GM23338 (cell line): ENCODE results near the gene TMEM11. TPM values are rescaled to one million over a fixed set of nuclear protein-coding genes. Genes with fewer than 3 reads are reported as not detected.

Experiments
- ATAC-seq: fragments of 200-7000 bp; cut with Tn5 transposase; 3 replicates; pipeline ENCODE4 v1.9.1; 2020
- DNase-seq: peaks from one replicate; pipeline ENCODE4 v3.0.0-alpha.2; 2015; ENCODE audit warnings: low spot score
- H2AFZ ChIP-seq: fragments of 200-600 bp; sonication (generic); 2 replicates; pipeline ENCODE4 v1.8.0; 2016; ENCODE audit warnings: antibody characterized with exemption, mild to moderate bottlenecking, moderate library complexity
- H3F3A ChIP-seq: fragments of 200-600 bp; sonication (generic); replicated peaks from 2 replicates; pipeline ENCODE4 v1.8.0; 2017; ENCODE audit warnings: antibody characterized with exemption, mixed run types, low read depth
- H3K27ac ChIP-seq: fragments of 200-600 bp; sonication (generic); 2 replicates; pipeline ENCODE4 v1.6.1; 2016; ENCODE audit warnings: low read depth
- H3K27me3 ChIP-seq: fragments of 200-600 bp; sonication (generic); 2 replicates; pipeline ENCODE4 v1.8.0; 2016; ENCODE audit warnings: mild to moderate bottlenecking, mixed run types, moderate library complexity; ENCODE audit not compliant: insufficient read depth
- H3K36me3 ChIP-seq: fragments of 200-600 bp; sonication (generic); 2 replicates; pipeline ENCODE4 v1.8.0; 2016; ENCODE audit warnings: mild to moderate bottlenecking; ENCODE audit not compliant: insufficient read depth
- H3K4me1 ChIP-seq: fragments of 200-600 bp; sonication (generic); 2 replicates; pipeline ENCODE4 v1.8.0; 2016; ENCODE audit warnings: mild to moderate bottlenecking, moderate library complexity; ENCODE audit not compliant: insufficient read depth
- H3K4me2 ChIP-seq: fragments of 200-600 bp; sonication (generic); 2 replicates; pipeline ENCODE4 v1.7.1; 2017; ENCODE audit warnings: mixed run types
- H3K4me3 ChIP-seq: fragments of 200-600 bp; sonication (generic); 2 replicates; pipeline ENCODE4 v1.6.1; 2016; ENCODE audit warnings: mixed run types
- H3K79me2 ChIP-seq: fragments of 200-600 bp; sonication (generic); replicated peaks from 2 replicates; pipeline ENCODE4 v1.8.0; 2017; ENCODE audit warnings: mild to moderate bottlenecking; ENCODE audit not compliant: insufficient read depth
- H3K9me2 ChIP-seq: fragments of 200-600 bp; sonication (generic); 2 replicates; pipeline ENCODE4 v1.8.0; 2017; ENCODE audit not compliant: insufficient read depth
- H4K20me1 ChIP-seq: fragments of 200-600 bp; sonication (generic); replicated peaks from 2 replicates; pipeline ENCODE4 v1.8.0; 2017; ENCODE audit warnings: mild to moderate bottlenecking; ENCODE audit not compliant: insufficient read depth
- H3K27ac Mint-ChIP-seq: 2 replicates; pipeline ENCODE4 v1.8.0; 2020; ENCODE audit warnings: inconsistent platforms, mild to moderate bottlenecking, moderate library complexity, mixed read lengths
- H3K27me3 Mint-ChIP-seq: 3 replicates; pipeline ENCODE4 v1.8.0; 2022; ENCODE audit warnings: low read depth, mild to moderate bottlenecking, moderate library complexity, mixed read lengths, inconsistent platforms; ENCODE audit not compliant: insufficient read depth, poor library complexity
- H3K36me3 Mint-ChIP-seq: 3 replicates; pipeline ENCODE4 v1.8.0; 2021; ENCODE audit warnings: low read depth, mild to moderate bottlenecking, inconsistent platforms, moderate library complexity, mixed read lengths
- H3K4me1 Mint-ChIP-seq: 3 replicates; pipeline ENCODE4 v1.8.0; 2020; ENCODE audit warnings: mild to moderate bottlenecking, inconsistent platforms, mixed read lengths
- H3K4me3 Mint-ChIP-seq: 3 replicates; pipeline ENCODE4 v1.8.0; 2021; ENCODE audit warnings: moderate library complexity, mild to moderate bottlenecking, inconsistent platforms, mixed read lengths
- H3K9me3 Mint-ChIP-seq: 3 replicates; pipeline ENCODE4 v1.8.0; 2020; ENCODE audit warnings: moderate library complexity, mild to moderate bottlenecking, inconsistent platforms, mixed read lengths
- CREB1 ChIP-seq: fragments of 250-450 bp; sonication (Bioruptor Pico); IDR thresholded peaks from 2 replicates; pipeline ENCODE4 v1.5.0; 2020; ENCODE audit warnings: low read depth, mild to moderate bottlenecking, moderate library complexity
- CTCF ChIP-seq, 2 experiments: fragments of 200-600 bp in 1 of 2; sonication (generic) in 1 of 2; conservative IDR thresholded peaks; 2 replicates each; pipeline versions ENCODE4 v1.5.1 to v1.6.1; 2016 to 2017; ENCODE audit warnings: antibody characterized with exemption in 2 of 2, low read depth in 2 of 2, mild to moderate bottlenecking in 2 of 2, moderate library complexity in 1 of 2
- ETS1 ChIP-seq: IDR thresholded peaks from 2 replicates; pipeline ENCODE4 v1.6.1; 2016; ENCODE audit warnings: antibody characterized with exemption
- EZH2 ChIP-seq: fragments of 200-600 bp; sonication (generic); IDR thresholded peaks from one replicate; pipeline ENCODE4 v1.8.0; 2017; ENCODE audit warnings: antibody characterized with exemption, mild to moderate bottlenecking, low read depth; ENCODE audit not compliant: unreplicated experiment
- JUNB ChIP-seq: IDR thresholded peaks from one replicate; pipeline ENCODE4 v1.6.1; 2016; ENCODE audit warnings: antibody characterized with exemption; ENCODE audit not compliant: unreplicated experiment
- NANOG ChIP-seq: IDR thresholded peaks from 2 replicates; pipeline ENCODE4 v1.6.1; 2016; ENCODE audit warnings: antibody characterized with exemption, borderline replicate concordance
- STAT1 ChIP-seq: IDR thresholded peaks from one replicate; pipeline ENCODE4 v1.6.1; 2016; ENCODE audit warnings: antibody characterized with exemption; ENCODE audit not compliant: unreplicated experiment
- ZNF114 ChIP-seq: fragments of 250-450 bp; sonication (Bioruptor Pico); IDR thresholded peaks from 2 replicates; pipeline ENCODE4 v1.5.0; 2020; ENCODE audit warnings: mild to moderate bottlenecking, moderate library complexity
- ZNF462 ChIP-seq: fragments of 250-450 bp; sonication (Bioruptor Pico); IDR thresholded peaks from 2 replicates; pipeline ENCODE4 v1.5.0; 2020; ENCODE audit warnings: mild to moderate bottlenecking, moderate library complexity
- polyA plus RNA-seq: library from polyadenylated mRNA; unstranded; fragments of >200 nt; fragmentation: Nextera tagmentation; extraction: Ambion mirVana; gene quantifications from 2 replicates; pipeline ENCODE4 v1.2.1, GENCODE V29; 2016
- total RNA-seq: library from RNA; depleted of rRNA; stranded (reverse); fragments of >200 nt; shearing (Covaris generic); gene quantifications from 2 replicates; pipeline ENCODE4 v1.2.3, GENCODE V29; 2014

Gene TMEM11
- total and polyA plus RNA-seq, 2 experiments from 2014 or later, result 38.5 to 90.2 TPM

- Histone ChIP-seq H3K27me3 (no peaks in the 10 kb centered on the region), H3K27ac (no peak overlapping the region), H3K9me2 (no peaks in the 10 kb centered on the region), H3F3A (peaks cover 4% of the 10 kb centered on the region; the same call in 1 of the 2 replicates), H3K4me2 (no peak overlapping the region), H3K79me2 (peaks cover 100% of the 10 kb centered on the region), H3K4me3 (no peak overlapping the region), H2AFZ (no peak overlapping the region), H3K36me3 (peaks cover 6% of the 10 kb centered on the region; the same call in 1 of the 2 replicates), H3K4me1 (peaks cover 30% of the 10 kb centered on the region), H4K20me1 (peaks cover 76% of the 10 kb centered on the region)
- H3K4me1 Mint-ChIP-seq, result peaks cover 34% of the 10 kb centered on the region
- H3K36me3 Mint-ChIP-seq, result peaks cover 25% of the 10 kb centered on the region
- TF ChIP-seq STAT1 (no peak), ZNF114 (CRISPR knock-in tag) (no peak), CTCF (conservative IDR thresholded peaks at IDR 0.05; ENCODE audit: low read depth in 2 of 2) (no peak), EZH2 (no peak), JUNB (no peak), NANOG (no peak), ZNF462 (CRISPR knock-in tag) (no peak), ETS1 (no peak), CREB1 (CRISPR knock-in tag) (no peak)
- peak overlapping the region; percentile 58; the same call in 1 of the 2 replicates for H3K27ac Mint-ChIP-seq
- DNase-seq (no peak), ATAC-seq (no peak)
- peaks cover 5% of the 10 kb centered on the region for H3K27me3 Mint-ChIP-seq
- H3K4me3 Mint-ChIP-seq, result no peak overlapping the region
- H3K9me3 Mint-ChIP-seq, result no peaks in the 10 kb centered on the region
These were observed 5.6 kb downstream of the TMEM11 start for GRCh38 chr17:21208352-21208751.
